Activated effector memory CD4-positive, alpha-beta T cell treated with anti-CD3 and anti-CD28 coated beads, Interleukin-2, amount 50 U/mL, for 16 hours (primary cell): ENCODE data around the gene TEX12.

Experiments used
- DNase-seq: peaks from one replicate; pipeline ENCODE4 v3.0.0-alpha.2; 2020

Gene TEX12

DNA sequence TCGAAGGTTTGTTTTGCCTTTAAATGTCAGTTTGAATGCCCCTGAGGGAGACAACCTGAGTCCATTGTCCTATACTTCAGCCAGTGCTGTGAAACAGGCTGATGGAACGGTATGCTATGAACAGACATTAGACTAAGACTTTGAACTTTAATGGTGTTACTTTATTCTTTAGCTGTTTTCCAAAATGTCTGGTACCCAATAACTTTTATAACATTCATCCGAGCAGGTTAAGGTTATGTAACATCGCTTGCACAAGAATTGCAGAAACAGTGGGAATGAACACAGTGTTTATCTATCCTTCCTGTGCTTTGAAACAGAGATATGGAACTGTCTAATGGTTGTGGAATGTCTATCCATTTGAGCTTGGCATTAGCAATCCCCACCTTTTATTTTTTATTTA is 46.6 kb downstream of the TEX12 start:
- DNase-seq, result no peak

DNA sequence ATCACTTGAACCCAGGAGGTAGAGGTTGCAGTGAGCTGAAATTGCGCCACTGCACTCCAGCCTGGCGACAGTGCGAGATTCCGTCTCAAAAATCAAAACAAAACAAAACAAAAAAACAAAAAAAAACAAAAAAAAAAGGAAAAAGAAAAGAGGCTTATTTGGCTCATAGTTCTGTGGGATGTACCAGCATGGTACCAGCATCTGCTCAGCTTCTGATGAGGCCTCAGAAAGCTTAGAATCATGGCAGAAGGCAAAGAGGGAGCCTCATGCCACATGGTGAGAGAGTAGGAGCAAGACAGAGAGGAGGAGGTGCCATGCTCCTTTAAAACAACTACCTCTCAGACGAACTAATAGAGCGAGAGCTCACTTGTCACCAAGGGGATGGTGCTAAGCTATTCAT is 48.4 kb downstream of the TEX12 start:
- no peak for DNase-seq

DNA sequence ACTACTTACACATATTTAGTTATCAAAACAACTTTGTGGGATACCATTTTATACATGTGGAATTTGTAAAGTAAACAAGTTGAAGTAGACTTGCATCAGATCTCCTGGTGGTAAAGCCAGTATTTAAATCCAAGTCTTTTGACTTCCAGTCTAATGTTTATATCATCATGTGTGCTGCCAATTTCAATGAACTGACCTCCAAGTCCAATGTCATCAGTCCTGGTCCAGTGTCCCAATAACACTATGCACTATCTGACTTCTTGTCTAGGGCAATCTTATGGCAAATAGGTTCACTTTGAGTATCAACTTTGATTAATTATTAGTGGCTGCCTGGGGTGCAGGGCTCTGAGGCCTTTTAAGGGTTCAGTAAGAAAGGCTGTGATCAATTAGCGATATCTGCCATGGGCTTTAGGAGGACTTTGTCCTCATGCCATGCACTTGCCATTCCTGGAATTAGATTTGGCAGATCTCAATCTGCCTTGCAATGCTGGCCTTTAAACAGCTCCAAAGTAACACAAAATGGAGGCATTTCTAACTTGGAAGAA is 49.5 kb downstream of the TEX12 start:
- DNase-seq, result no peak

DNA sequence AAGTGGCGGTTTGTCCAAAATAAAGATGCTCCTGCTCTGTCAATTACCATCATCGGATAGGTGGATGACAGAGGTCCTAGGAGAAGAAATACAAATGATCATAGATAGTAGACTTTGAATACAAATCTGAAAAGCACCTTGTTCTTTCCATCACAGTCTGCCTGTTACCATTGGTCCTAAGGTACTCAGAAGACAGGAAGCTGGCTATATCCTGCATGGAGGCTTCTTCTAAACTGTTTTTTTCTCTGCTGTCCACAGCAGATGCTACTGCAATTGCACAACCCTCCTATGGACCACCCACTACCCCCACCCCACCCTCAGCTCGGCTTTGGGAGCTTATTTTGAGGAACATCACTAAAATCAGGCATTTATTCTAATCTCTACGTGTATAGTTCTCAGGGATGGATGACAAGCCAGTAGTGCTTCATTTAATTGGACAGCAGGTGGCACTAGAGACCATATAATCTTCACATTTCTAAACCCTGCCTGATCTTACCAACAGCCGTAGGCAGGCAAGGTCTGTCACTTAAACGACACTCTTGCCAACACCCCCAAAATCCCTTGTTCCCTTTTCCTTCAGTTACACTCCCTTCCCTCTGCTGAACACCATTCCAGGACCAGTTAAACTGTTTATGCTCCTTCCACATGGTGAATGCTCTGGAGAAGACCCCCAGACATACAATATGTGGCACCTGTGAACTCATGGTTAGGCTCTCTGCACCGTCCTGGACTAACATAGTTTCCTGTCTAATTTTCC is 52.5 kb downstream of the TEX12 start:
- DNase-seq, result no peak

DNA sequence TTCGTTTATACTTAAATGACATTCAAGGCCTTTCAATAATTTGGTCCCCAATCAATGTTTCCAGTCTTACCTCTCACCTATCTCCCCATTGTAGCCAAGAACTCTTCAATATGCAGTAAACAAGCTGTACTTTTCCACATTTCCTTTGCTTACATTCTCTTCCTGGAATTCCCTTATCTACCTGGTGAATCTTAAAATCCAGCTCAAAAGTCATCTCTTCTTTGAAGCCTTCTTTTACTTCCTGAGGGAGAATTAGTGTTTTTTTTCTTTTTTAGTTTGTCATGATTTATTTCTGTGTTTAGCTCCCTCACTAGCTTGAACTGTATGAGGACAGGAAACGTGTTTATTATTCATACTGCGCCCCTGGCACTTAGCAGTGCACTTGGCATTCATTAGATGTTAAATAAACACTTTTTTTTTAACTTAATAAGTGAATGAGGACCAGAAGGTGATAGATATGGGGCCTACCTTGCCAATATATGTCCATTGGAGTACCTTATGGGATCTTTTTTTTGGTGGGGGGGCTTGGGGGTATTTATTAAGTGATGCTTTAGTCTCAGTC is 54.2 kb downstream of the TEX12 start:
- no peak for DNase-seq
